HG02763 (cell line): ENCODE measurements around the gene DLGAP4.
A peak's percentile ranks its signal among the peaks of the same experiment; 100 is the strongest.

ENCODE experiments used
- ATAC-seq: cut with Tn5 transposase; IDR thresholded peaks from one replicate; pipeline ENCODE4 v1.9.1; 2021; ENCODE audit warnings: mild to moderate bottlenecking, moderate library complexity; ENCODE audit not compliant: unreplicated experiment

The DLGAP4 gene

DNA sequence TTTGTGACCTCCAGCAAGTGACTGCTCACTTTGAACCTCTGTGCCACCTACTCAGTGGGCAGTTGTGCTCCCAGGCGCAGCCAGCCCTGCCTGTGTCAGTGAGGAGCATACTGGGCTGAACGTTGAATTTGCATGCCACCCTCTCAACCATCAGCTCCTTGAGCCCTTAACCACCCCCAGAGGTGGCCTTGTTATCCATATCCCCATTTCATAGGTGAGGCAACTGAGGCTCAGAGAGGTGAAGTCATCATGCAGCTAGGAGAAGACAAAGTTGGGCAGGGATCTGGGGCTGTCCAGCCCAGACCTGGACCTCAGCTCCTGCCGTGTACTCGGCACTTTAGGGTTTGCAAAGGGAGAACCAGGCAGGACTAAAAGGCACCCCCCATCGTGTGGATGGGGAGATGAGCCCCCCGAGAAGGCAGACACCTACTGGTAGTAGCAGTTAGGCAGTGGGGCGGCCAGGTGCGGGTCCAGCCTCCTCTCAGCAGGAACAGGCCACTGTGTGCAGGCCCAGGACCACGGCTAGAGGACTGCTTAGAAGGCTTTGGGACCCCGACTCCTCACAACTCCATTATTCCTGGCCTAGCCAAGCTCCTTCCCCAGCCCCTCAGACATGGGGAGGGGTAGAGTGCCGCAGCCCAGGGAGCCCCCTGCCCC, 134.4 kb downstream of the DLGAP4 start:
- ATAC-seq: no peak

DNA sequence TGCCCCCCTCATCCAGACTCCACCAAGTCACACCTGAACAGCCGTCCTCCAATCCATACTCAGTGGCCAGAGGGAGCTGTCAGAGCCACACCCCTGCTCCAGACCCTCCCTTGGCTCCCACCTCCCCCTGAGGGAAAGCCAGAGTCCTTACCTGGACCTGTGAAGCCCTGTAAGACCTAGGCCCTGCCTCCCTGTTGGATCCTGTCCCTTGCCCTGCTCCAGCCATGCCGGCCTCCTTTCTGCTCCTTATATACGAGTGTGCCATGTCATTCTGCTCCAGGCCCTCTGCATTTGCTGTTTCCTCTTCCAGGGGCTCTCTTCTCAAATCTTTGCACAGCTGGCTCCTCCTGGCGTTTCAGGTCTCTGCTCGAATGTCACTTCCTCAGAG, 134.9 kb downstream of the DLGAP4 start:
- ATAC-seq: no peak

DNA sequence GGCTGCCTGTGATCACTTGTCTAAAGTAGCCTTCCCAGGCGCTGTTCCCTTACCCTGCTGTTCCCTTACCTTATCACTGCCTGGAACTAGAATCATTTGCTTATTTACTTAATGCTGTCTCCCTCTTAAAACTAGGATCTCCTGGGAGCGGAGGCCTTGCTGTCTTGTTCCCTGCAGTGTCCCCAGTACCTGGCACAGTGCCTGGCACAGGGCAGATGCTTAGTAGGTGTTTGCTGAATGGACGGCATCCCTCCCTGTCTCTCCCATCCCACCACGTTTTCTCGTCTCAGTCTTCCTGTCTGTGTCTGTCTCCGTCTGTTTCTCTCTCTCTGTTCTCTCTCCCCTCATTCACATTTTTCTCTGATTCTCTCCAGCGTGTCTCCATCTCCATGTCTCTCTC, 135.3 kb downstream of the DLGAP4 start:
- no peak for ATAC-seq

DNA sequence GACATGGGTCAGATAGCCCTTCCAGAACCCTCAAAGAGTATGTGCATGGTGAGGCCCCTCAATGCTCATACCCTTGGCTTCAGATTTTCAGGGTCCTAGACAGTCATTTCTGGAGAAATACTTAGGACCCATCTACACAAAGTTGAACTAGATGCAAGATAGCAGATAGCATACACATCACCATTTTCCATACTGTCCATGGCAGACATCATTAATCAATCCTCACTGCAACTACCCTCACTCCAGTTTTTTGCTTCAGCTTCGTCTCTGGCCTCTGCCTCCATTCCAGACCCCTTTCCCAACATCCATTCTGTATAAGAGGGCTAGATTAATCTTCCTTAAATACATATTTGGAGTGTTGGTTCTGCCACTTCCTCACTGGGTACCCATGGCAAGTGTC, 139.7 kb downstream of the DLGAP4 start:
- ATAC-seq: no peak

DNA sequence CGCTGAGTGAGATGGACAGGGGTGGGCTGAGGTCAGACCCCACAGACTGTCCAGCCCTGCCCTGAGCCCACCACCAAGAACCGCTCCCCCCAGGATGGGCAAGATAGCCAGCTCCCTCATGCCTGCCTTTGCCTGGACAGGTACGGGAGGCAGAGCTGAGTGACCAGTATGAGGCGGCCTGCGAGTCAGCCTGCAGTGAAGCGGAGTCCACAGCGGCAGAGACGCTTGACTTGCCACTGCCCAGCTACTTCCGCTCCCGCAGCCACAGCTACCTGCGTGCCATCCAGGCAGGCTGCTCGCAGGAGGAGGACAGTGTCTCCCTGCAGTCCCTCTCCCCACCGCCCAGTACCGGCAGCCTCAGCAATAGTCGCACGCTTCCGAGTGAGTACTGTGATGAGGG, 140.4 kb downstream of the DLGAP4 start:
- ATAC-seq: no peak

DNA sequence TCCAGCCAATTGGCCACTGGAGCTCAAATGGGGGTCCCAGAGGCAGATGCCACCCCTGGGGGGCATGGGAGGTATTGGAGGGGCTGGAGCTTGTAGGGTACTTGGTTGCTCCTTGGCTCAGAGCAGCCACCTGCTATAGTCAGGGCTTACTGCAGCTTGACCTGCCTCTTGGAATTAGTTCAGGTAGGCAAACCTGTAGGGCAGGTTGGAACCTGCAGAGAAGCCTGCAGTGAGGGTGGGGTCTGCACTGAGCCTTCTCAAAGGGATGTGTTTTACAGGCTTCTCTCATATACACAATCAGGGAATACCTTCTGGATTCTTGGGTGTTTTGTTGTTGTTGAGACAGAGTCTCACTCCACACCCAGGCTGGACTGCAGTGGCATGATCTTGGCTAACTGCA, 141.0 kb downstream of the DLGAP4 start:
- ATAC-seq: no peak

DNA sequence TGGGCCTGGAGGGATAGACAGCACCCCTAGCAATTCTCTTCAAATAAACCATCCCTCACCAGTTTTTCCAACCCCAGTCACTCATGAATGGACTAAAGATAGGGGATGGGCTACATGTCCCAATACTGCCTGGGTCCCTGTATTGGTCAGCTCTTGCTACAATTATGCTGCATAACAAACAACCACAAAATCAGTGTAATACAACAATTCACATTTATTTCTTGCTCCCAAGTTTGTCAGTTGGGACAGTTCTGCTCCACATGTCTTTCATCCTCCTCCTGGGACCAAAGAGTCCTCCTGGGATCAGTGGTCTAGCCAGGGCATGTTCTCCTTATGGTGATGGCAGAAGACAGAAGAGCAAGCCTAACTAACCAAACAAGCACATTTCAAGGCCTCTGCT, 143.5 kb downstream of the DLGAP4 start:
- no peak for ATAC-seq

DNA sequence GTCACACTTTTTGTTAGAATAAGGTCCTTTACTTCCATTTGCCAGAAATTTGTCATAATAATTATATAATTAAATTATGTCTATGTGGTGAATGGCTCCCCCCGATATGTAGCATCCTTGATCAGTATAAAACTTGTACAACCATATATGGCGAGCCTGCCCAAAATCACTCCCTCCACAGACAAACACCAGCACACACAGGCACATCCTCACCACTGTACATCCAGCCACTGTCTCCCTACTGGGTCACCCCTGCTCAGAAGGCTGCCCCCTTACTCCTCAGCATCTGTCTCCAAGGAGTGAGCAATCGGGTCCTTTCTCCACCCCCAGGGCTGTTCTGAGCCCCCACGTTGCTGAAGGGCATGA, 148.2 kb downstream of the DLGAP4 start:
- ATAC-seq: no peak

DNA sequence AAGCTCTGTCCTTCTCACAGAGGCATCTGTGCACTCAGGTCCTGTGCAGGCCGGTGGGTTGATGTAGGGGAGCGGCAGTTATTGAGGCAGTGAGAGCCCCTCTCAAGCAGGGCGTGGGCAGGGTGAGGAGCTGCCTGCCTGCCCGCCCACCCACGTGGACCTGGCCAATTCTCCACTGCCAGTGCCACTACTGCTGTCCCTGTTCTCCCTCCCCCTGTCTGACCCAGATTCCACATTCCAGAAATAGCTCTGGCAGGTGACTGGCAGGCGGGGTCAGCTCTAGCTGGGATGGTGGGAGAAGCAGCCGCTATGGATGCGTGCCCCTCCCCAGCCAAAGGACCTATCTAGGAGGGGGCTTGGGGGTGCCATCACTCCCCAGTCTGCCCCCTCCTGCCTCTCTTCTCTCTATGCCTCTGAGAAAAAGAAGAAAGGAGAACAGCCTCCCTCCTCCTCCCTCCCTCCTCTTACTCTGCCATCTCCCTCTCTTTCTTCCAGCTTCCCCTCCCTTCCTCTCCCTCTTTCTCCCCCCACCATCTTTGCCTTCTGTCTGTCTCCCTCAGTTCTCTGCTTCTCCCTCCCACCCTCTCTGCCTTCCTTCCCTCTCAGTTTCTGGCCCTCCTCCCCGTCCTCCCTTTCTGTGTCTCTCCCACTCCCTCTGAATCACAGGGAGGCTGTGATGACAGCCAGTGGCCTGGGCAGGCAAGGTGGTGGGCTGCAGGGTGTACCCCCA, 148.7 kb downstream of the DLGAP4 start:
- ATAC-seq: no peak

DNA sequence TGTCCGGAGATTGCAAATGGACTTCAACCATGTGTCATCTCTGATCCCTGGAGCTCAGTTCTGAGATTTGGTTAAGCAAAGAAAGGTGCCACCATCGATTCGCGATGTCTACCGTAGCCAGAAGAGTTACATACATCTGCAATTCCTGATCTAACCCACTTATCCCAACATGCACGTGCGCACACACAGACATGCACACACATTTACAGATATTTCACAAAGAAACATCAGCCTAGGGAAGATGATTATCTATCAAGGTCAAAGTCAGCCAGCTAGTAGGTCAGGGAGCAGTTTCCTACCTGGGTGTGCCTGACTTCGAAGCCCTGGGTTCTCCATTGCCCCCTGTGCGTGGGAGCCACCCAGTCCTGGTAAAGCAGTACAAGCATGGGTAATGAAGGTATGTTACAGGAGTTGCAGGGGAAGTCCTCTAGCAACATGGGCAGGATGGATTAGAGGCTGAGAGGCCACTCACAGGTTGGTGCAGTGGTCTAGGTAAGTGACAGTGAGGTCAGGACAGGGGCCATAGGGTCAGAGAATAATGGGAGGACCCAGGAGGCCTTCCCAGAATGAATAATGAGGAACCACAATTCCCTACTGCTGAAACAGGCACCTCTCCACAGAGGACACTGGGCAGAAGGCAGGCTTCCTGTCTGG, 150.0 kb downstream of the DLGAP4 start:
- no peak for ATAC-seq

DNA sequence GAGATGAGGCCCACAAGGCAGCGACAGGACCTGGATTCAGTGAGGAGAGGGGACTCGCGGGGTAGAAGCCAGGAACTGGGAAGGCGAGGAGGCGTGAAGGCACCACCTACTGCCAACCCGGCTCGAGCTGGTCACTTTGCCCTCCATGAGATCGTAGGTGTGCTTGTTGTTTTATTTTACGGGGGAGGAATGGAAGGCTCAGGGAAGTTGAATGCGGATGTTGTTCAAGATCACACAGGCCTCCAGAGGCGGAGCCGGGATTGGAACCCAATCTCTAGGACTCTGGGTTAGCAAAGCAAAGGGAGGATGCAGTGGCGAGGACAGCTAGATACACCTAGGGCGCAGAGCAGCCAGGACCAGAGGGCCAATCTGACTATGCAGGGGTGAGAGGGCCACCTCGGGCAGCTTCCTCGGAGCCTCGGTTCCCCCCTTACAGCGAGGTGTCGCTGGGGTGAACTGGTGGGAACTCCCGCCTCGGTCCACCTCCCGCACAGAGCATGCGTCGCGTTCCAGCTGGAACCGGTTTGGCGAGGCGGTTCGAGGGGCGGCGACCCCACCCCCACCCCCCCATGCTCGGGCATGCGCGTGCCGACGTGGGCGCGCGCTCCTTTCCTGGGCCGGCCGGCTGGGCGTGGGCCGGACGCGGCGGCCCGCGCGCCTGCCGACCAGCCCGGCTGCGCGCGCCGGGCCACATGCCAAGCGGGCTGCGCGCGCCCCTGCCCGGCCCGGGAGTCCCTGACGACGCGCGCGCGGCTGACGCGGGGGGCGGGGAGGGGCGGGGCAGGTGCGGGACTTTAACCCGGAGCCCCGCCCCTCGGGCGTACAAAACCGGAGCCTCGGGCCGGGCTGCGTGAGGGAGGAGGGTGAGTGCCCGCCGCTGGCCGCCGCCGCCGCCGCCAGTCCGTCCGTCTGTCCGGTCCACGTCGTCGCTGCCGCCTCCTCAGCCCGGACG, 154.8 kb downstream of the DLGAP4 start:
- ATAC-seq: peak; percentile 72

DNA sequence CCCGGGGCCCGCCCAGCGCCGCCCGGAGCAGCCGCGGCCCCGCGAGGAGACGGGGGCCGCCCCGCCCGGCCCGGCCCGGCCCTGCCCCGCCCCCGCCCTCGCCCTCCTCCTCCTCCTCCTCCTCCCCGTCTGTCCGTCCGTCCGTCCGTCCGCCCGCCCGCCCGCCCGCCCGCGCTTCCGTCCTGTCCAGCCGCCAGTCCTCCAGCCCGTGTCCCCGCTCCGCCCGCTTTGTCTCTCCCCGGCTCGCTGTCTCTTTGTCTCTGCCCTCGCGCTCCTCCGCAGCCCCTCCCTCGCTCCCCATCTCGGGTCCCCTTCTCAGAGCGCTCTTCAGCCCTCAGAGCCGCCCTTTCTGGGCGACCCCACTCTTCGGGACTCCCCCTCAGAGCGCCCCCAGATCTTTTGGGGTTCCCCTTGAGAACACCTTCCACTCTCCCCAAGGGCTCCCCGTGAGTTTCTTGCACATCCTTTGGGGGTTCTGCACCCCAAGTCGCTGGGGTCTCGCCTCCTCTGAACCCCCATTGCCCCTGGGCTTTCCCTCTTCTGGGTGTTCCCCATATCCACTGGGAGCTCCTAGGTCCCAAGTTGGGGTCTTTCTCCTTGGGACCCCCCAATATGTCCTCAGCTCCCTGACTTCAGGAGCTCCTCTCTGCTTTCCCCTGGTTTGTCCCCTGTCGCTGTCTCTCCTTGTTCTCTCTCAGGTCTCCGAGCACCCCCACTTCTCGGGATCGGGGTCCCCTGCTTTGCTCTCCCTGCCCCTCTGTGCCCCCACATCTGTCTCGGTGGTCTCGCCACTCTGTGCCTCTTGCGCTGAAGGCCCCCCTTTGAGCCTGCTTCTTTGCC, 155.7 kb downstream of the DLGAP4 start:
- ATAC-seq: no peak

DNA sequence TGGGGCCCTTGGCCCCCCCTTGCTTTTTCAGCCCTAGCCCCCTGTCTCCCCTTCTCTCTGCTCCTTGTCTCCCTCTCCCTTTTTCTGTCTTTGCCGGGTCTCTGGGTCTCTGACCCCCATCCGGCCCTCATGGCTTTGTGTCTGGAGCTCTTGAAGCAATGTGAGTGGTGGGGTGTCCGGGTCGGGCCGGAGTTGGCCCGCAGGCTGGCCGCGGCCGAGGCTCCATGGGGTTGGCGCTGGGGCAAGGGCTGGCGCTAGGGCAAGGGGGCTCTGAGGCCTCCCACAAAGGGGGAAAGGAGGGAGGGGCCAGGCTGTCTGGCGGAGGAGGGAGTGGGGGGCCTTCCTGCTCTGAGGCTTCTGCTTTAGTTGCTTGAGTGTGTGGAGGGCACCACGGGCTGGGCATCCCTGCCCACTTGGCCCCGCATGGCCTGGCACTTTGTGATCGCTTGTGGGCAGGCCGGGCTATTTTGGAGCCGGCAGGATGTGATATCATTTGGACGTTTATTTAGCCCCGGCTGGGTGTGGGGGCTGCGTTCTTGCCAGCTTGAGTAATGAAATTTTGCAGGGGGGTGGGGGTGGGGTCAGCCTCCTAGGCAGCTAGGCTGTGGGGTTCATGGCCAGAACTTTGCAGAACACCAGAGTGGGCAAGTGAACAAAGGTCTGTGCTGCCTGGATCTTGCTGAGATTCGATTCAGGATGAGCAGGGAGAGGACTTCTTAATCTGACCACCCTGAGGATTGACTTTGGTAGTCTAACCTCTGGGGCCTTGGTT, 156.5 kb downstream of the DLGAP4 start:
- ATAC-seq: no peak

DNA sequence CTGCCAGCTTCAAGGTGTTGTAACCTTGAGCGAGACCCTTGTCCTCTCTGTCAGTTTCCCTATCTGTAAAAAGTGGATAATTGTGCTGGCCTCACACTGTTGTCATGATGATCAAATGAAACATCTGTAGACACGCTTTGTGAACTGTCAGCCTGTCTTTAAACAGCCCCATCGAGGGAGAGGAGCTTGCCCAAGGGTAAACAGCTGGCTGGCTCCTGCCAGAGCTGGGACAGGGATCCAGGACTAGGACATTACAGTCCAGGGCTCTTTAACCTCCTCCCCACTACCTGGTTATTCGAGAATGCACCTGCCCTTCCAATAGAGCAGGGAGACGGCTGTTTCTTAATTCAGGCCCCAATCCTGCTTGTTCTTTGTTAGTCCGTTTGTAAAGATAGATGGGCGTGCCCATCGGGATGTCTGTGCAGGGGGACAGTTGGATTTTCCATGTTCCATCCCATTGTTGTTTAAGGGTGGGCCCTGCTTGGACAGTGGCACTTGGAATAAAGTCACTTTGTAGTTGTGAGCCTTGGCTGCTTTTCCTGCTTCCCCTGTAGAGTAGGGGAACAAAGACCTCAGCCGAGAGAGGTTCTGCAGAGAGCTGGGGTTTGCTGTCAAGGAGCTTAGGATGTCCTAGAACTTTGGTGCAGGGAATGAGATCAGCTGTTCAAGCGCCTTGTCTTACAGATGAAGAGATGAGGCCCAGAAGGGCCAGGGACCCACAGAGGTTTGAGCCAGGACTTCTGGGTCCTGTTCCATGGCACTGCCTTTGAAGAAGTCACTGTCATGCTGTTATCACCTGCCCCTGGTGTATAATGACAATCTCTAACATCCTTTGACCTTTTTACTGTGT, 157.3 kb downstream of the DLGAP4 start:
- no peak for ATAC-seq

DNA sequence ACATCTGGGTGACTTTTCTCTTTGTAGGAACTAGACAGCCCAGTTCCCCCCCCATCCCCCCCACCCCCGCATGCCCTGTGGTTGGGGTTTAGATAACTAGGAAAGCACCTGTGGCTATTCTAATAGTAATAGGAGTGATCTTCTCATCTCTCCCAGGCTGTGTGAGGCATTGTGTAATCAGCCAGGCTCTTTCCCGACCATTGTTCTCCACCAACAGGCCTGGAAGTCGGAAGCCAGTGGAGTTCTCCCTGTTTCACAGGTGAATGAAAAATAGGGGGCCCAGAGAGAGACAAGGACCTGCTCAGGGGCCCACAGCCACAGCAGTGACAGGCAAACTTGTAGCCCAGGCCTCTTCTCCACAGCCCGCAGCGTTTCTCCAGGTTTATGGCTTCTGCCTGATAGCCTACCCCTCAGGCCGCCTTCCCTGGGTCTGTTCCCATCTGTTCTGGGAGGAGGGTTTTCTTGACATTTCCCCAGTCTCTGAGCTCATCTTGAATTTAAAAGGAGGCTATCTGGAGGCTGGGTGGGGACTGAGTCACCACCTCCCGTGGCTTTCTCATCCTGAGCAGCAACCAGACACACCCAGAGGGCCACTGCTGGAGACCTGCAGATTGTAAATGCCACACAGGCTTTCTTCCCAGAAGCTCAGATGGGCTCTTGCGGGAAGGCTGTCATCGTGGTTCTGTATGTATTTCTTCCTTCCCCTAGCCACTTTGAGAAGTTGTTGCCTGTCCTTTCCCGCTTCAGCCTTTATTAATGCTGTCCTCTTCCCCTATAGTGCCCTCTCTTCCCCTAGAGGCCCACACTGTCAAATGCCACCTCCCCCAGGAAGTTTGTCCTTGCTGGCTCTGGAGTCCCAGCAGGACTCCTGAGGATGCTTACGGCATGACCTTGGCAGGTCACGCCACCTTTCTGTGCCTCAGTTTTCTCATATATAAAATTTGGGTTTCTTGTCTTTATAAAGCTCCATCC, 159.3 kb downstream of the DLGAP4 start:
- ATAC-seq: no peak

DNA sequence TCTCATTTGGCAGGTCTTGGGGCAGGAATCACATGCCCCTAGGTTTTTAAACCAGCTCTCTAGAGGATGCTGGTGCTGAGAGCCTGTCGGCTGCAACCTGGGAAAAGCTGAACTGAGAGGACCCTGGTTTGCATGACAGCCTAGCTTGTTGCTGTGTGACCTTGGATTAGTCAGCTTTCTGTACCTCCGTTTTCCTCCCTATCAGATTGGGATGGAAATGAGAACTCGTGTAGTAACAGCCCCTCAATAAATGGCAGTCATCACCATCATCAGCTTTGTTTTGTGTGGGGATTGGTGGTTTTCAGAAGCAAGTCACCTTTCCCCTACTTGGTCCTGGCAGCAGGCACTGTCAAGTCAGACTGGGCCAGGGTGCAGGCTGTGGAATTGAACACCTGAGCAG, 159.9 kb downstream of the DLGAP4 start:
- ATAC-seq: no peak
